Measurements from ENCODE around the gene DNAJC18.
"Not testable (repeated sequence)": the region's sequence is repeated elsewhere in the genome, so short reads cannot be mapped to it uniquely, and the experiment has no call there.

Gene DNAJC18

DNA sequence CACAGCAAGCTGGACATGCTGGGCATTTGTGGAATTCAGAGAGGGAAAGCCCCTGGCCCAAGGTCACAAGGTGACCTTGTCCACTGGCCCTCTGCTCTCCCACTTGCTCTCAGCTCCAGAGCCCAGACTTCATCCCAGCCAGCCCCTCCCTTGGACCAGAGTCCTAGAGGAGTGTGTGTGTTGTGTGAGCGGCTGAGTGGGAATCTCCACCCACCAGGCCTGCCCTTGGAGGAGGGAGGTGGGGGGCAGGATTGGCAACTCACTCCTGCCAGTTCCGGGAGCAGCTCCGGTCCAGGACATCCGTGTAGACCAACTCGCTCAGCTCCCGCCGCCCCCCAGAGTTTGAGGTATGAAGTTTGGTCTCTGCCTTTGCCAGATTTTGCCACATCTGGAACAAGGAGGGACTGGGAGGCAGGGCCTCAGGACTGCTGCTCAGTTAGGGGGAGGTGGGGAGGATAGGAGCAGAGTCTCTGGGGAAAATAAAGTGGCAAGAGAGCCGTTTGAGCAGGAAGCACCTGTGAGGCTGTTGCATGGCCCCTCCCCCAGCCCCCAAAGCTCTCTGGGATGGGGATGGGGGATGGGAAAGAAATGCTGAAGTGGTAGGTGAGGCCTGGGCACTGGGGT, 51.0 kb downstream of the DNAJC18 start:
- DNase-seq (ENCODE audit: low spot score) = no peak

DNA sequence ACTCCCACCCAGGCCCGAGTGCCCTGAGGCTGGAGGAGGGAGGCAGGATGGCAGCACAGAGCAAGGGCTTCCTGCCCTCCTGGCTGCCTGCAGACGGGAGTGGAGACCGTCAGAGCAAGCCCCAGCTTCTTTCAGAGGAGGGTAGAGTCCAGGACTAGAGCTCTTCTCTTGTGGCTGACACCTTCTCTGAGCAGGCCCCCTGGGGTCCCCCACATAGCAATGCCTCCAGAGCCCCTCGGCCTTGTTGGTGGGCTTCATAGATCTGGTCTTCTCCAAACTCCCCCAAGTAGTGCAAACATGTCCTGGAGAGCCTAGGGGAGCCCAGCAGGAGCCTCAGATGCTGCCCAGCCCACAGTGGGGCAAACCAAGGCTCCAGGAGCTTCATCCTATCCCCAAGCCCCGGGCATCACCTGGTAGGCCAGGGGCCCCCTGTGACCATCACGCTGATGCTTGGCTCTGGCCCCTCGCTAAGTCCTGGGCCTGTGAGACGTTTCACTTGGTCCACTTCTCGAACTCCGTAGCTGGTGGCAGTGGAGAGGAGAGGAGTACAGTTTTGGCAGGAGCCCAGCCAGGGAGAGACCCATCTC, 51.6 kb downstream of the DNAJC18 start:
- no peak for DNase-seq (ENCODE audit: low spot score)

DNA sequence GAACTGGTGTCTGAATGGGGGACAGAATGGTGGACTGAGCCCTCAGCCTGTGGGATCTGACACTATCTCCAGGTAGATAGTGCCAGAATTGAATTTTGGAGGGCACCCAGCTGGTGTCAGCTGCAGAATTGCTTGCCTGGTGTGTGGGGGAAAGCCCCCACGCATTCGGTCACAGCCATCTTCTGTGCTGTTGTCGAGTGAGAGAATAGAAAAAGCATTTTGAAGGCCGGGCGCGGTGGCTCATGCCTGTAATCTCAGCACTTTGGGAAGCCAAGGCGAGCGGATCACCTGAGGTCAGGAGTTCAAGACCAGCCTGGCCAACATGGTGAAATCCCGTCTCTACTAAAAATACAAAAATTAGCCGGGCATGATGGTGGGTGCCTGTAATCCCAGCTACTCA, 52.4 kb downstream of the DNAJC18 start:
- DNase-seq (ENCODE audit: low spot score) = not testable (repeated sequence)

DNA sequence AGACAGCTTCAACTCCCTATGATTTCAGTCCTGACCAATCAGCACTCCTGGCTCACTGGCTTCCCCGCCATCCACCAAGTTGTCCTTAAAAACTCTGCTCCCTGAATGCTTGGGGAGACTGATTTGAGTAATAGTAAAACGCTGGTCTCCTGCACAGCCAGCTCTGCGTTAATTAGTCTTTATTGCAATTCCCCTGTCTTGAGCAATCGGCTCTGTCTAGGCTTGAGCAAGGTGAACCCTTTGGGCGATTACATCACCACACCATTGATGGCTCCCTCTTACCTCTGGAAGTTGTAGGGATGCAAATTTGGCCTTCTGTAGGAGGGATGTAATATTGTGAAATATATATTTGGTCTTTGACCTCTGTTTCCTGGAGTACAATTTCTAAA, 53.3 kb downstream of the DNAJC18 start:
- DNase-seq (ENCODE audit: low spot score) = no peak

DNA sequence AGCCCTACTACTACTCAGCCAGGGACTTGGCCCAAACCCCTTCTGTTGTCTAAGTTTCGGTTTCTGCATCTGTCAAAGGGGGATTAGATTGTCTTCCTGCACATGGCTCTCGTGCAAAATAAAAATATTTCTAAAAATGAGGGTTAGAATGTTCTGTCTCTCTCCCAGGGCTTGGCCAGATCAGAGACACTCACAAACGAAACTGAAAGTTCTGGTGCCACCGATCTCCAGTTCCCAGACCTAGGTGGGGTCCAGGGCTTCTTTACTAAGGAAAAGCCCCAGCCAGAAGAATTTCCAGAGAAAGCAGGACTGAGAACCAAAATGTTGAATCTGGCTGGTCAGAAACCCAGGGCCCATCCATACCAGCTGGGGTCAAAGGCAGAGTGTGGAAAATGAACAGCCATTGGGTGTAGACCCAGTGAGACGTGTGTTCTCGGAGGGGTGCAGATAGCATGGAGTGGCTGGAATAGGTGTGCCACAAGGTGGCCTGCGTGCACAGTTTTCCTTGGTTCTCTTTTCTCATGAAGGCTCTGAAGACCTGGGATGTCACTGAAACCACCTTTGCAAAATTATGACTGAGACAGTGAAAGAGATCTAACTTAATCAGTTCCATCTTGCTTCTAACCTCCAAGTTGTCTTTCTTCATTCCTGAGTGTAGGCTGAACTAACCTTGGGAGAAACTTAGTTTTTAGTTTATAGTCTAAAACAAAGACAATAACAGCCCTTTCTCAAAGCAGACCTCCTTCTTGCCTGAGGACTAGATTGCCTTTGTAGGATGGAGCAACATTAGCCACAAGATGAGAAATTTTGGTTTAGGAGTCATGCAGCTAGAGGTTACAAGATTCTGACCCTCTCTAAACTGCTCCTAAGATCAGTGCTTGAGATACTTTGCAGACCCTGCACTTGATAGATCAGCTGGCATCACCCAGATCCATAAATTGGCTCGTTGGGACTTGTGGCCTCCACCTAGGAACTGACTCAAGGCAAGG, 54.0 kb downstream of the DNAJC18 start:
- DNase-seq (ENCODE audit: low spot score) = peak; percentile 56

DNA sequence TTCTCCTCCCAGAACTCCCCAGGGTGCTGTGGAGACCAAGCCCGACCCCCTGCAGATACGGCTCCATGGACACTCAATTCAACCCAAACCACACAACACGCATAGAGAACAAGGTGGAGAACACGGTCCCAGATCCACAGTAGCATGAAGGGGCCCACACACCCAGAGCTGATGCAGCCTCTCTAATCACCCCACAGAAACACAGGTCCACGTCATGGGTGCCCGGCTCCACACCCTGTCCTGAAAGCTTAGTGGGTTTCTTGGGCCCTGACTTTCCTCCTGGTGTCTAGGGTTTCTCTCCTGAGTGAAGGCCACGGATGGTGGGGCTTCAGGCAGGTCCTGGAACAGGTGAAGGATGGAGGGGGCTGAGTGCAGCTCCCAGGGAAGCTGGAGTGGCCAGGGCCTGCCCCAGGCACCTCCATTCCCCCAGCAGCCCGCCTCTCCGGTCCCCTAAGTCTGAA, 54.7 kb downstream of the DNAJC18 start:
- DNase-seq (ENCODE audit: low spot score) = no peak

DNA sequence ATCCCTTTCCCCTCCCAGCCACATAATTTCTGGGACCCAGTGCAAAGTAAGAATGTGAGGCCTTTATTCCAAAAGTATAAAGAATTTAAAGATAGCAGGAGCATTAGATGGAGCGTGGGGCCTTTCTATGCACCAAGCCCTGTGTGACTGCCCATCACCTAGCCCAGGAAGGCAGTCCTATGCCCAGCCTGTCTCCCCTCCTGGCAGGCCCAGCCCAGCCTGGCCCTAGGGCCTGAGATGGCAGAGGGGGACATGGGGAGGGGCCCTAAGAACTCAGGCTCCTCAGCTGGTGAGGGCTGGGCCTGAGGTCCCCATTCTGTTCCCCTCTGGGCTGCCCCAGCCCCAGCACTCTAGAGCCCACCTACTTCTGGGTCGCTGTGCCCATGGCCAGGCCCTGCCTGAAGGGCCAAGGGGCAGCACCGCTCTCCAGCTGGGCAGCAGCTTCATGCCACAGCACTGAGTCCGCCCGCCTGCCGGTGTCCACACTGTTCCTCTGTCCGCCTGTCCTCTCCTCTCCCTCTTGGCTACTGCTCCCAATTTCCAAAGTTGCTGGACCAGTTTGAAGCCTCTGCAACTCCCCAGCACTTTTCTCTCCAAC, 55.2 kb downstream of the DNAJC18 start:
- no peak for DNase-seq (ENCODE audit: low spot score)

DNA sequence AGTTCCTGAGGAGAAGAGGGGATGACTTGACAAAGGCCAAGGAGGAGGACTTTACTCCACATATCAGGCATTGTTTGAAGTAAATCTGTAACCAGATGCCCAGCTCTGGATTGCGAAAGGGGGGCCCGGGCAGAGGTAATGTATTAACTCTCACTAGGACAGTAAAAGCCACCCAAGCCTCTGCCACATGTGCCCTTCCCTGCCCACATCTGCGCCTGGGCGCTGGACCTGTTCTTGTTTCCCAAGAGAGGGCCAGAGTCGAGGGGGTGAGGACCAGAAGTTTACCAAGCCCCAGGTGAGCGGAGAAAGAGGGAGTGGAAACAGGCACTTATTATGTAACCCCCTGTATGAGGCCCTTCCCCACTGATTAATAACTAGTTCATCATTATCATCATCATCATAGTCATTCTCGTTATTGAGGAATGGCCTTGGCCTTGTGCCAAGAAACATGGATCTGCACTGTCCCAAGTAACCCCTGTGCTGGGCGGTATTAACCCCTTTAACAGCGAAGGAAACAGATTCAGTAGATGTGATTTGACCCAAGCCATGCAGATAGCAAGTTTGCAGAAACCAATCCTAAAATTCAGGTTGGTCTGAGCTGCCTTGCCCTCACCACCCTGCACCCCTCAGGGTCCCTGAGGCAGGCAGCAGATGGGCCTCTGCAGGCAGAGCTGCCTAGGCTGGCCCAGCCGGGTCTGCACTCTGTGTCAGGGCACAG, 55.9 kb downstream of the DNAJC18 start, which contains the start of gene SLC23A1:
SLC23A1 (minus strand) TSS at position 23 of the 718 bp plus-strand sequence. CDS start 44 bp downstream, outside the sequence.
- DNase-seq (ENCODE audit: low spot score) = no peak

DNA sequence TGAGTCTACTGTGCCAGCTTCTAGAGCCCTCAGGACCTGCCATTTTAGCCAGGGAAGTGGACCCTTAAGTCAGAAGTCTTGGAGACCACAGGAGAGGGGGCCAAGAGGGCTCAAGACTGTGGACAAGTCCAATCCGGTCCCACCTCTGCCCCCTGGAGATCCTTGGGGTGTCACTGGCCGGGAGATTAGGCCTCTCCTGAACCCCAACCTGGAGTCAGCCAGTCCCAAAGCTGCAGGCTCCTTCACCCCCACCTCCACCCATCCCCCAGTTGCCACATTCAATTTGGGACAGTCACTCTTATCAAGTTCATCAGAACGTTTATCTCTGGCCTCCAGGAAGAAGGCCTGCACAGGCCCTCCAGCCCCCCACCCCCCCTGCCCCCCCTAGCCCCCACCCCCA, 56.5 kb downstream of the DNAJC18 start:
- DNase-seq (ENCODE audit: low spot score) = no peak

DNA sequence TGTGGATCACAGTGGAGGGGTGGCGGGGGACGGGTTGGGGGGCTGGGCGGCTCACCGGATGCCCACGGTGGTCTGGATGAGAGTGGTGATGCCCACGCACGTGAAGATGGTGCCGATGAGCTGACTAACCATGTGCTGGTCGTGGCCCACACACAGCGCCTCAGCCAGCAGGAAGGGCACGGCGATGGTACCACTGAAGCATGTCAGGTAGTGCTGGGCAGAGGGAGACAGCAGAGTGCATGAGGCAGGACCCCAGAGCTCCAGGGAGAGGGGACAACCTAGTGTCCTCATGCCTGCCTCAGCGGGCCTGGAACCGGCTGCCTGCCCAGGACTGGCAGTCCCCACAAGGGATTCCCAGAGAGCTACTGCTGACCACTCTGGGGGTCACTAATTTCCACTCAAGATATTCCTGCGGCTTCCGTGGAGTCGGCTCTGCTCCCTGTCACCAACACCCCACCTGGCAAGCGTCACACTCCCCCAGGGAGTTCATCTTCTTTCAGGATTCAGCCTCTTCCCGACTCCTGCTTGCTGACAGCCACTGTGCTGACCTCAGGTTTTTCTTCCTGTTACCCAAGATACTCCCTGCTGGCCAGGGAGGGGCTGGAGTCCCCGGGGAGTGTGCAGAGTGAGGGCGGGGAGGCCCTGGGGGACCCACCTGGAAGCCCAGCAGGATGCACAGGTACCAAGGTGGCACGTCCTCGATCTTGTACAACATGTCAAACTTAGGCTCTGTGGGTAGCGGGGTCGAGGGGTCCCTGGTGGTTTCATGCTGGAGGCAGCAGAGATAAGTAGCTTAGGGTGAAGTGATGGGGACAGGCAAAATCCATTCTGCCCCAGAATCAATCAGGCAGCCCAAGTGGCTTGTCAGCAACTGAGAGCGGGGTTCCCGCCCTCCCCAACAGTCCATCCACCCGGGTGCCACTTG, 57.2 kb downstream of the DNAJC18 start:
- no peak for DNase-seq (ENCODE audit: low spot score)

DNA sequence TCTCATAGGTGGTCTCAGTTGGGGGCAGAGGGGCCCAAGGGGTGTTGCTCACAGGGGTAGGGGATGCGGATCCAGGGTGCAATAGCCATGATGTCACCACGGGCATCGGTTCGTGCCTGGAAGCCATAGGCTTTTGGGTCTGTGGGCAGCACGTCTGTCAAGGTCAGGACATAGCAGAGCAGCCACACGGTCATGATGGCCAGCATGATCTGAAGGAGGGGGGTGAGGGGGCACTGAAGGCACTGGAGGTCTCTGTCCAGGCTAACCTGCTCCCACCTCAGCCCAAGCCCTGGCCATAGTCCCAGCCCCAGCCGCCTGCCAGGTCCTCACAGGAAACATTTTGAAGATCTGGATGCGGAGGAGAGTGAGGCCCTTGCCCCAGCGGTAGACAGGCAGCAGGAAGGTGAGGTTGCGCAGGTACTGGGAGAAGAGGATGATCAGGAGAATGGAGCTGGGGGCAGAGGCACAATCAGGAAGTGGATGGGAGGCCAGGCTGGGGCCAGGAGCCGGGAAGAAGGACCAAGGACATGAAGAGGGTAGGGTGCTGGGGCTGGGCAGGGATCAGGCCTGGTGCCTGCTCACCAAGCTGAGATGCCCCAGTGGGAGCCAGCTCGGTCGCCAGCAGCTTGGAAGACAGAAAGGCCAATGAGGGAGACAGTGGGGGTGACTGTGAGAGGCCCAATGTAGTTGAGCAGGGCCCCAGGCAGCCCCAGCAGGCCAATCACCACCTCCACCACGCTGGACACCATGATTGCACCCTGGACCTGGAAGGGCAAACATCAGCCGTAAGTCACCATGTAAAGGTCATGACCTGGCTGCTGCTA, 59.5 kb downstream of the DNAJC18 start:
- no peak for DNase-seq (ENCODE audit: low spot score)

DNA sequence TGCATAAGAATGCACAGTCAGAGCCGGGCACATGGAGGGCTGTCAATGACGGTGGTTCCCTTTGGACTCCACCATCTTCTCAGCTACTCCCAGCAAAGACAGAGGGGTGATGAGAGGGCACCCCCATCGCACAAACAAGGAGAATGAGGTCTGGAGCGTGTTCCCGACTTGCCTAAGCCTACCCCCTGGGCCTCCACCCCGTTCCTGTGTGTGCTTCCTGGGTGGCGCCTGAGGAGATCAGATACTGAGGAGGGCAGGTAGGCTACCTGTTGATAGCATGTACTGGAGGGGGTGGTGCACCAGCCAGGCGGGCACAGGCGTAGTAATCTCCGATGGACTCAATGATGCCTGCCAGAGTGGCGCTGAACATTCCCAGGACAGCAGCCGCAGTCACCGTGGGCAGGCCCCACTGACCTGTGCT, 60.4 kb downstream of the DNAJC18 start:
- no peak for DNase-seq (ENCODE audit: low spot score)

DNA sequence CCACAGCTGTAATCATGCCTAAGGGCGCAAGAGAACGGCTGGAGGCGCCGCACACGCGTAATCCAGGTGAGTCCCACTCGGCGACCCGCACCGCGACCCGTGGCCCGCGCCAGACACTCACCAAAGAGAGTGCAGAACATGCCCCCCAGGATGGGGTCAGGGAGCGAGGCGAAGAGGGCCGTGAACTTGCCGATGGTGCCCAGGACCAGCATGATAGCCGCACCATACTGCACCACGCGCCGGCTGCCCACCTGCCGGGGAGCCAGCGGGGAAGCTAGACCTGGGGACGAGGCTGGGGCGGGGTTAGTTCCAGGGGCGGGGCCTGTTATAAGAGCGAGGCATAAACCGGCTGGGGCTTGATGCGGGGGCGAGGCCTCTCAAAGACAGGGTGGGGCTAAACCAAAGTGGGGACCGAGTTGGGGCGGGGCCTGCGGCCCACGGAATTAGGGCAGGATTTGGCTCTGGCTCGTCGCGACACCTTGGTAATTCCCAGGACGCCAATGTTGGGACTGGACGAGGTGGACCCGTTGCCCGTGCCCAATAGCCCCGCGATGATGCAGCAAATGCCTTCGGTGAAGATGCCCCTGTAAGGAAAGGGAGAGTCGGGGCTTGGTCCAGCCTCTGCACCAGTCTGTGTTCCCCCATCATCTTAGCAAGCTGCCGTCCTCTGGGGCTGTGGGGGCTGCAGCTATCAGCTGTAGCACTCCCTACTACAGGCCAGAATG, 61.1 kb downstream of the DNAJC18 start:
- DNase-seq (ENCODE audit: low spot score) = no peak

DNA sequence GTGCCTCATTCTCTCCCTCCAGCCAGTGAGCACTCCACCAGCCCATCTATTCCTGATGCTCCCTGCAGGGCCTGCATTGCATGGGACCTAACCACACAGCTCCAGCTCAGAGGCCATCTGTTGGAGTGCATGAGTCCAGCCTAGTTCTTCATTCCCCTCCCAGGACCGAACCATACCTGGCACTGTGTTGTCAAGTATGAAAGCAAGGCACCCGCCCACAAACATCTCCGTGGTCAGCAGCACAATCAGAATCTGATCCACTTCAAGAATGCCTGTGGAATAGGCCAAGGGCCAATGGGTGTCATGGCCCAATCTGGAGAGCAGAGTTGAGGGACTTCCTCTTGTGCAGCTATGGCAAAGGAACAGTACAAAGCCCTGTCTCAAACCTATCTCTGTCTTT, 62.1 kb downstream of the DNAJC18 start:
- no peak for DNase-seq (ENCODE audit: low spot score)

DNA sequence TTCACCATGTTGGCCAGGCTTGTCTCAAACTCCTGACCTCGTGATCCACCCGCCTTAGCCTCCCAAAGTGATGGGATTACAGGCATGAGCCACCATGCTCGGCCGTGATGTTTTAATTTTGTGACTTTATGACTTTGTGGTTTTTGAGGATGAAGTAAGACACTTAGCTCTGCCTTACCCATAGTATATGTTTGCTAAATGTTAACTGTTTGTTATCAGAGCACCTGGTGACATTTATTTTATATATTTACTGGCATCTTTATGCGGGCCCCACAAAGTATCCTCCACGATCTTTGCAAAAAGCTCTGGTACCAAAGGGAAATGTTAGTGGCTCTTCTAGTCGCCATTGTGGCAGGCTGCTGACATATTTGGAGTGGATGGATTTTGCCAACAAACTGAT, 63.0 kb downstream of the DNAJC18 start:
- no peak for DNase-seq (ENCODE audit: low spot score)

DNA sequence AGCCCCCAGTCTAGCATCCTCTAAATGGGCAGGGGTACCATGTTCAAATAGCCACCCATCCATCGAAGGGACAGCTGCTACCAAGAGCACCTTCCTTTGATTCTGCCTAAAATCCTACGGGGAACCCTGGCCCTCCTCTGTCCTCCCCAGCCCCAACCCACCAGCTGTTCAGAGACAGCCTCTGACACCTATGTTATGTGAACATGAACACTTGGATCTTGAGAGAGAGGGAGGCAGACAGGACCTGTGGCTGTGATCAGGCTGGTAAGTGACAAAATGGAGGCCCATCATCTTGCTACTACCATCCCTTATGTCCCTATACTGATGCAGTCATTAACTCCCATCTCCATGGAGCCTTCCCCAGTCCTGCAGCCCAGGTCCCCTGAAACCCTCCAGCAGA, 64.4 kb downstream of the DNAJC18 start:
- no peak for DNase-seq (ENCODE audit: low spot score)

DNA sequence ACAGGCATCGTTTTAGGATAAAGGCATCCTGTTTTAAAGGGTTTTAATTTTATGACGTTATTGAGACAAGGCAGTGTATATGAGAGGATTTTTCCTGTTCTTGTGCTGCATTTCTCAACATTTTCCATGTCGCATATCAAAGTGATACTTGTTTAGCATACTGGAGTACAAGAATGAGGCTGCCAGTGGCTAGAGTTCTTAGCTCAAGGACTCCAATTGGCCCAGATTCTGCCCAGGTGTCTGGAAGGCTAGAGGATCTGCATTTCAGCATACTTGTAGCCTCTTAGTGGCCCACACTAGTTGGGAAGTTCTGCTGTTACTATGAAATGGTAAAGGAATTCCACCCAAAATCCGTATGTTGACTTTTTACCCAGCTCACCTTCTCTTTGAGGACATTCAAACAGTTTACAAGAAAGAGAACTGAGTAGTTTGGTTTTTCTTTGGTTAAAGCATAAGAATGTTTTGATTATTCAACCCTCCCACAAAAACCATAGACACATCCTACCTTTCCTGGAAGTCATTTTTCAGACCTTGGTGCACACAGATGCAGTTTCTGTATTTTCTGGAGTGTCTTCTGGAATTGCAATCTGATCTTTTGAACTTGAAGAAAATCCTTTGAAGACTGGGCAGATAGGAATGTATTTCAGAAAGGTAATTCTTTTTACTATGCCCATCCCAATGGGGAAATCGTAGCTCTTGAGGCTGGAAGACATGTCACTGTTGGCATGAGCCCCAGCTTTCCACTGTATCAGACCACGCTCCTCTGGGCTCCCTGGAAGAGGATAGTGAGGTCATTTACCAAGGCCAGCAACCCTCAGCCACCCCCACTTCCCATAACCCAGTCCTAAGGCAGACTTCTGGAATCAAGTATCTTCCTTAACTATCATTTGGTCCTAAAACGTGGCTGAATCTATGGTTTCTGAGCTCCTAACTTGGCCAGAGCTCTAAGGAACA, 67.6 kb downstream of the DNAJC18 start:
- no peak for DNase-seq (ENCODE audit: low spot score)

DNA sequence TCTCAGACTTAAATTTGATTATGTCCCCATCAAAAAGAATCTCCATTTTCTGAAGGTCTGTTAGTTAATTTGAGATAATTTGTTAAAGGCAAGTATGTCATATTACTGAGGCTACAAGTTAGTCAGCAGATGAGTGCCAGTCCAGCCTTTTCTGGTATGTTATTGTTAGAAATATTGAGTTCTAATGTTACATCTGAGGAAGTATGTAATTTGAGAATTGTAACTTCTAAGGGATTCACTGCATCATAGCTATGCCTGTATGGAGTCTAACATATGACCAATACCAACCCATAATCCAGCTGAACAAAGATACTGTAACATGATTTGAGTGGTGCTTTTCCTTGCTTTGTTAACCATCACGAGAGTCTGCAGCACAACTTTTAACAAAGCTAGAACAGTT, 70.1 kb downstream of the DNAJC18 start:
- DNase-seq (ENCODE audit: low spot score) = no peak
